ENCODE data around the gene SLC46A2.

DNA sequence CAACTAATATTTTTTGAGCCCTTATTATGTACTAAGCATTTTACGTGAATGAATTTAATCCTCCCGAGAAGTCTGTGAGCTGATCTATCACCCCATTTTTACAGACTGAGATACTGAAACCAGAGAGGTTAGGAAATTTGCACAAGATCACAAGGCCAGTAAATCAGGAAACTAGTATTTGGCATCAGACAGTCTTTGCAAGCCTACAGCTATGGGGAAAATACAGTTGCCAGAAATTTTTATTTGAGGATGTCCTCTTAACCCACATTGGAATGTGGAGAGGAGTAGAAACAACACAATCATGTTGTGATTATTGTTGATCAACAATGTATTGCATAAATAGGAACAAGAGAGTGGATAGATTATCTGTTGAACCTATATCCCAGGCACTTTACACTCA lies 2.3 kb upstream of the SLC46A2 start:
- TF ChIP-seq POLR2A (IDR thresholded peaks at IDR 0.05), result no peak
- TF ChIP-seq, protein P1, sequence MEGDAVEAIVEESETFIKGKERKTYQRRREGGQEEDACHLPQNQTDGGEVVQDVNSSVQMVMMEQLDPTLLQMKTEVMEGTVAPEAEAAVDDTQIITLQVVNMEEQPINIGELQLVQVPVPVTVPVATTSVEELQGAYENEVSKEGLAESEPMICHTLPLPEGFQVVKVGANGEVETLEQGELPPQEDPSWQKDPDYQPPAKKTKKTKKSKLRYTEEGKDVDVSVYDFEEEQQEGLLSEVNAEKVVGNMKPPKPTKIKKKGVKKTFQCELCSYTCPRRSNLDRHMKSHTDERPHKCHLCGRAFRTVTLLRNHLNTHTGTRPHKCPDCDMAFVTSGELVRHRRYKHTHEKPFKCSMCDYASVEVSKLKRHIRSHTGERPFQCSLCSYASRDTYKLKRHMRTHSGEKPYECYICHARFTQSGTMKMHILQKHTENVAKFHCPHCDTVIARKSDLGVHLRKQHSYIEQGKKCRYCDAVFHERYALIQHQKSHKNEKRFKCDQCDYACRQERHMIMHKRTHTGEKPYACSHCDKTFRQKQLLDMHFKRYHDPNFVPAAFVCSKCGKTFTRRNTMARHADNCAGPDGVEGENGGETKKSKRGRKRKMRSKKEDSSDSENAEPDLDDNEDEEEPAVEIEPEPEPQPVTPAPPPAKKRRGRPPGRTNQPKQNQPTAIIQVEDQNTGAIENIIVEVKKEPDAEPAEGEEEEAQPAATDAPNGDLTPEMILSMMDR (IDR thresholded peaks at IDR 0.05), result no peak

Data from Peyer's patch (tissue), 4 donors.